ENCODE data around the gene EMC10.
A peak's percentile ranks its signal among the peaks of the same experiment; 100 is the strongest.

EMC10 gene

GRCh38 chr19:50475101-50475568 is 1.2 kb upstream of the EMC10 start:
- no peak for TF ChIP-seq CTCF (conservative IDR thresholded peaks at IDR 0.05)
- no peak overlapping the region for H3K27ac ChIP-seq

- H3K27ac ChIP-seq: peak overlapping the region; percentile 96
- no peak for TF ChIP-seq CTCF (conservative IDR thresholded peaks at IDR 0.05)
Measured at GRCh38 chr19:50475736-50476223, 527 bp upstream of the EMC10 start.

- no peak for TF ChIP-seq CTCF (conservative IDR thresholded peaks at IDR 0.05)
- H3K27ac ChIP-seq: peak overlapping the region; percentile 96
Measured at GRCh38 chr19:50476907-50477238, 566 bp downstream of the EMC10 start.

- TF ChIP-seq CTCF (conservative IDR thresholded peaks at IDR 0.05): no peak
Measured at GRCh38 chr19:50477751-50478515, 1.6 kb downstream of the EMC10 start.

GRCh38 chr19:50478901-50479715 is 2.8 kb downstream of the EMC10 start:
- no peak overlapping the region for H3K27ac ChIP-seq
- TF ChIP-seq CTCF (conservative IDR thresholded peaks at IDR 0.05): peak; percentile 73

More at GRCh38 chr19:50477751-50478515, 1.6 kb downstream of the EMC10 start:
- H3K27ac ChIP-seq: peak overlapping the region; percentile 96; the same call in 1 of the 2 replicates

GRCh38 chr19:50479761-50480251 is 3.5 kb downstream of the EMC10 start:
- H3K27ac ChIP-seq: no peak overlapping the region
- TF ChIP-seq CTCF (conservative IDR thresholded peaks at IDR 0.05): no peak

All from VCaP (cell line).